CD14-positive monocyte (primary cell): Measurements from ENCODE around the gene GAPDHS. TPM values are rescaled to one million over a fixed set of nuclear protein-coding genes. Genes with fewer than 3 reads are reported as not detected.

Experiments used
- DNase-seq, 3 donors: peaks; one replicate each; pipeline ENCODE4 v3.0.0-alpha.2; 2011 to 2022
- H2AFZ ChIP-seq: 2 replicates; pipeline ENCODE4 v1.6.0; 2012; ENCODE audit warnings: mild to moderate bottlenecking, low read depth, low read length, inconsistent platforms; ENCODE audit not compliant: insufficient read depth, poor library complexity, severe bottlenecking
- H3K27ac ChIP-seq, 2 donors: 1 replicate in 1 of 2; 2 replicates in 1 of 2; pipeline ENCODE4 v1.5.1; 2012 to 2013; ENCODE audit warnings: low read length in 2 of 2, control low read depth in 1 of 2, inconsistent platforms in 1 of 2, low read depth in 1 of 2, mild to moderate bottlenecking in 1 of 2
- H3K27me3 ChIP-seq, 2 donors: one replicate each; pipeline versions ENCODE4 v1.6.0 to v1.6.1; 2011 to 2013; ENCODE audit warnings: low read length in 2 of 2; ENCODE audit not compliant: control insufficient read depth in 2 of 2, insufficient read depth in 2 of 2
- H3K36me3 ChIP-seq, 2 donors: replicated peaks in 1 of 2; 1 replicate in 1 of 2; 2 replicates in 1 of 2; pipeline versions ENCODE4 v1.5.1 to v1.6.1; 2012 to 2013; ENCODE audit warnings: low read length in 2 of 2, control low read depth in 1 of 2, inconsistent platforms in 1 of 2, mild to moderate bottlenecking in 1 of 2; ENCODE audit not compliant: insufficient read depth in 2 of 2, control insufficient read depth in 1 of 2
- H3K4me1 ChIP-seq, 2 donors: 1 replicate in 1 of 2; 2 replicates in 1 of 2; pipeline versions ENCODE4 v1.5.1 to v1.6.1; 2012 to 2013; ENCODE audit warnings: low read length in 2 of 2, control low read depth in 1 of 2, inconsistent platforms in 1 of 2, mild to moderate bottlenecking in 1 of 2, moderate library complexity in 1 of 2; ENCODE audit not compliant: insufficient read depth in 2 of 2, control insufficient read depth in 1 of 2
- H3K4me2 ChIP-seq: replicated peaks from 2 replicates; pipeline ENCODE3; 2012; ENCODE audit warnings: low read length, moderate library complexity, mild to moderate bottlenecking; ENCODE audit not compliant: poor library complexity, severe bottlenecking; ENCODE audit errors: extremely low read depth
- H3K4me3 ChIP-seq, 3 experiments: fragments of 200-600 bp in 1 of 3; sonication (generic) in 1 of 3; replicated peaks in 1 of 3; 1 replicate in 2 of 3; 2 replicates in 1 of 3; pipeline ENCODE4 v1.5.1; 2011 to 2013; ENCODE audit warnings: low read length in 3 of 3, mild to moderate bottlenecking in 3 of 3, control low read depth in 2 of 3, low read depth in 2 of 3, inconsistent platforms in 1 of 3, moderate library complexity in 1 of 3
- H3K79me2 ChIP-seq: 2 replicates; pipeline ENCODE4 v1.6.0; 2012; ENCODE audit warnings: mild to moderate bottlenecking, control low read depth, inconsistent platforms, low read length, moderate library complexity; ENCODE audit not compliant: insufficient read depth
- H3K9ac ChIP-seq: 2 replicates; pipeline ENCODE4 v1.6.0; 2017; ENCODE audit warnings: low read length, mild to moderate bottlenecking; ENCODE audit not compliant: insufficient read depth, poor library complexity, severe bottlenecking
- H3K9me3 ChIP-seq, 2 donors: replicated peaks in 1 of 2; 1 replicate in 1 of 2; 2 replicates in 1 of 2; pipeline versions ENCODE4 v1.5.1 to v1.6.1; 2012 to 2013; ENCODE audit warnings: low read length in 2 of 2, control low read depth in 1 of 2; ENCODE audit not compliant: control insufficient read depth in 1 of 2, insufficient read depth in 1 of 2
- H4K20me1 ChIP-seq: 2 replicates; pipeline ENCODE4 v1.6.0; 2012; ENCODE audit warnings: mild to moderate bottlenecking, low read length, control low read depth, moderate library complexity; ENCODE audit not compliant: insufficient read depth
- H3K27ac Mint-ChIP-seq, 7 donors: one replicate each; pipeline ENCODE4 v1.8.0; 2020; ENCODE audit warnings: mild to moderate bottlenecking in 7 of 7, mixed read lengths in 7 of 7, moderate library complexity in 6 of 7, inconsistent platforms in 2 of 7
- H3K27me3 Mint-ChIP-seq, 3 donors: one replicate each; pipeline ENCODE4 v1.8.0; 2021 to 2022; ENCODE audit warnings: low read depth in 3 of 3, mild to moderate bottlenecking in 3 of 3, mixed read lengths in 3 of 3, moderate library complexity in 3 of 3, inconsistent platforms in 1 of 3
- H3K36me3 Mint-ChIP-seq, 2 donors: one replicate each; pipeline ENCODE4 v1.8.0; 2020; ENCODE audit warnings: mixed read lengths in 2 of 2, inconsistent platforms in 1 of 2, mild to moderate bottlenecking in 1 of 2
- H3K4me1 Mint-ChIP-seq: one replicate; pipeline ENCODE4 v1.8.0; 2020; ENCODE audit warnings: mild to moderate bottlenecking, mixed read lengths
- H3K4me3 Mint-ChIP-seq, 2 donors: one replicate each; pipeline ENCODE4 v1.8.0; 2020; ENCODE audit warnings: mild to moderate bottlenecking in 2 of 2, mixed read lengths in 2 of 2, moderate library complexity in 1 of 2
- H3K9me3 Mint-ChIP-seq, 7 donors: one replicate each; pipeline ENCODE4 v1.8.0; 2020 to 2022; ENCODE audit warnings: mixed read lengths in 7 of 7, mild to moderate bottlenecking in 6 of 7, moderate library complexity in 6 of 7, inconsistent platforms in 2 of 7
- CTCF ChIP-seq: fragments of 200-600 bp; IDR thresholded peaks from one replicate; pipeline ENCODE4 v1.8.0; 2022; ENCODE audit warnings: antibody characterized with exemption, mild to moderate bottlenecking
- WGBS: methylation state at CpG from one replicate; pipeline ENCODE4 v1.1.5; 2013; ENCODE audit warnings: missing lambda C conversion rate; ENCODE audit not compliant: insufficient coverage; 5-methylcytosine and 5-hydroxymethylcytosine counted together
- intact Hi-C, 2 donors: fragments of 100-400 bp; cut with micrococcal nuclease; formaldehyde crosslinking; loops; one replicate each; pipeline versions ENCODE4 v1.15.0 to v1.15.1; 2023
- polyA plus RNA-seq, 3 donors: library from polyadenylated mRNA; depleted of rRNA in 1 of 3; unstranded in 2 of 3; stranded (reverse) in 1 of 3; fragments of 300-500 nt in 2 of 3; fragments of >200 nt in 1 of 3; fragmentation: Illumina TruSeq in 2 of 3; gene quantifications; 1 replicate in 2 of 3; 2 replicates in 1 of 3; pipeline ENCODE4 v1.2.3, GENCODE V29; 2012 to 2021

Gene GAPDHS
- polyA plus RNA-seq, 3 donors = not detected

DNA sequence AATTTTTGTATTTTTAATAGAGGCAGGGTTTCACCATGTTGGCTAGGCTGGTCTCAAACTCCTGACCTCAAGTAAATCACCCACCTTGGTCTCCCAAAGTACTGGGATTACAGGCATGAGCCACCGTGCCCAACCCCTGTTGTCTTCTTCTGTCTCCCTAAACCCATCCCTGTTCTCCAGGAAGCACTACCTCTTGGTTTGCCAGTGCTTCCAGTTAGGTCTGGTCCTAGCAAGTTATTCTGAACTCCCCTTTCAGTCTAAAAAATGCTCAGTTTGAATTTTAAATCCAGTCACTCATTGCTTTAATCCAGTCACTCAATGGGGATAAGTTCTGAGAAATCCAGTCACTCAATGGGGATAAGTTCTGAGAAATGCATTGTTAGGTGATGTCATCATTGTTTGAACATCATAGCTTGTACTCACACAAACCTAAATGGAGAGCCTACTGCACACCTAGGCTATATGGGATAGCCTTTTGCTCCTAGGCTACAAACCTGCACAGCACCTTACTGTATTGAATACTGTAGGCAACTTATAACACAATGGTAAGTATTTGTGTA, 38.2 kb downstream of the GAPDHS start:
- H3K36me3 ChIP-seq = no peaks in the 10 kb centered on the region
- 86% methylated on average over 1 of the region's 1 CpG for WGBS
- no peaks in the 10 kb centered on the region for H3K4me1 Mint-ChIP-seq
- H2AFZ ChIP-seq = no peak overlapping the region
- TF ChIP-seq CTCF = no peak
- no peaks in the 10 kb centered on the region for H4K20me1 ChIP-seq
- H3K27me3 Mint-ChIP-seq = peaks cover 2 to 16% (median 12%) of the 10 kb centered on the region in 3 donors
- H3K4me1 ChIP-seq = no peaks in the 10 kb centered on the region
- H3K9ac ChIP-seq = no peak overlapping the region
- peaks cover 8 to 24% (median 21%) of the 10 kb centered on the region in 7 donors for H3K9me3 Mint-ChIP-seq
- no peaks in the 10 kb centered on the region for H3K79me2 ChIP-seq
- H3K4me2 ChIP-seq = no peak overlapping the region
- no peak overlapping the region for H3K4me3 ChIP-seq
- peak overlapping the region in 1 of 2 donors; percentile 31 for H3K4me3 Mint-ChIP-seq
- H3K36me3 Mint-ChIP-seq = no peaks in the 10 kb centered on the region
- DNase-seq = no peak
- no peak overlapping the region for H3K27ac ChIP-seq
- no peak overlapping the region for H3K27ac Mint-ChIP-seq
- no peaks in the 10 kb centered on the region for H3K27me3 ChIP-seq
- peaks cover 11 to 16% of the 10 kb centered on the region in 2 donors for H3K9me3 ChIP-seq
- intact Hi-C loops = no loop called here

- H2AFZ ChIP-seq = no peak overlapping the region
- no peak for TF ChIP-seq CTCF
- Mint-ChIP-seq H3K9me3 (peaks cover 20 to 40% (median 37%) of the 10 kb centered on the region in 7 donors), H3K27me3 (peaks cover 4 to 13% (median 6%) of the 10 kb centered on the region in 3 donors), H3K27ac (no peak overlapping the region), H3K36me3 (no peaks in the 10 kb centered on the region), H3K4me1 (no peaks in the 10 kb centered on the region), H3K4me3 (no peak overlapping the region)
- H3K27me3 ChIP-seq = no peaks in the 10 kb centered on the region
- no CpG with 5 or more reads among the region's 1 CpG for WGBS
- no peaks in the 10 kb centered on the region for H3K4me1 ChIP-seq
- no peaks in the 10 kb centered on the region for H3K36me3 ChIP-seq
- no peaks in the 10 kb centered on the region for H4K20me1 ChIP-seq
- no peak overlapping the region for H3K4me3 ChIP-seq
- H3K27ac ChIP-seq = no peak overlapping the region
- H3K79me2 ChIP-seq = no peaks in the 10 kb centered on the region
- no peak overlapping the region for H3K4me2 ChIP-seq
- no peak for DNase-seq
- no peak overlapping the region for H3K9ac ChIP-seq
- peaks cover 26 to 27% of the 10 kb centered on the region in 2 donors for H3K9me3 ChIP-seq
- intact Hi-C loops = no loop called here
Observed at GRCh38 chr19:35577918-35578317, 44.7 kb downstream of the GAPDHS start.
